Measurements from ENCODE around the gene ICOS.

The ICOS gene

DNA sequence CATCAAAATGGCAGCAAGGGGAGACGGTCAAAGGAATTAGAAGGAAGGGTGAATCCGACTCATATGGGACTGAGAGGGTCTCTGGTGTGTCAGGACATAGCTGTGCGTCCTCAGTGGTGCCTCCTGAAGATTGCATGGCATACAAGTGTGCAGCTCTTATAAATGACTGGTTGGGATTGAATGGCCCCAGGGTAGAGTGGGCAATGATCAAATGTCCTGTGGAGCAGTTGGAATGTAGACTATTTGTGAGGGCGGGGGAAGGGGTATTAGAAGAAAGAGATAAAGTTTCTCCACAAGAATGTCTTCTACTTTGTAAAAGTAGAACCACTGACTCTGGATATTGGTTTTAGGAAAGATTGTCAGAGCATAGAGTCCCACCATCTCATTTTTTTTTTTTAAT, 44.4 kb upstream of the ICOS start:
- TF ChIP-seq, protein P1, sequence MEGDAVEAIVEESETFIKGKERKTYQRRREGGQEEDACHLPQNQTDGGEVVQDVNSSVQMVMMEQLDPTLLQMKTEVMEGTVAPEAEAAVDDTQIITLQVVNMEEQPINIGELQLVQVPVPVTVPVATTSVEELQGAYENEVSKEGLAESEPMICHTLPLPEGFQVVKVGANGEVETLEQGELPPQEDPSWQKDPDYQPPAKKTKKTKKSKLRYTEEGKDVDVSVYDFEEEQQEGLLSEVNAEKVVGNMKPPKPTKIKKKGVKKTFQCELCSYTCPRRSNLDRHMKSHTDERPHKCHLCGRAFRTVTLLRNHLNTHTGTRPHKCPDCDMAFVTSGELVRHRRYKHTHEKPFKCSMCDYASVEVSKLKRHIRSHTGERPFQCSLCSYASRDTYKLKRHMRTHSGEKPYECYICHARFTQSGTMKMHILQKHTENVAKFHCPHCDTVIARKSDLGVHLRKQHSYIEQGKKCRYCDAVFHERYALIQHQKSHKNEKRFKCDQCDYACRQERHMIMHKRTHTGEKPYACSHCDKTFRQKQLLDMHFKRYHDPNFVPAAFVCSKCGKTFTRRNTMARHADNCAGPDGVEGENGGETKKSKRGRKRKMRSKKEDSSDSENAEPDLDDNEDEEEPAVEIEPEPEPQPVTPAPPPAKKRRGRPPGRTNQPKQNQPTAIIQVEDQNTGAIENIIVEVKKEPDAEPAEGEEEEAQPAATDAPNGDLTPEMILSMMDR (IDR thresholded peaks at IDR 0.05; ENCODE audit: control insufficient read depth, insufficient read depth, low read depth, low read length, missing control alignments) = no peak
- DNase-seq (ENCODE audit: low read depth) = no peak
- no peak overlapping the region for H3K4me3 ChIP-seq (ENCODE audit: control insufficient read depth, low read depth, low read length)

DNA sequence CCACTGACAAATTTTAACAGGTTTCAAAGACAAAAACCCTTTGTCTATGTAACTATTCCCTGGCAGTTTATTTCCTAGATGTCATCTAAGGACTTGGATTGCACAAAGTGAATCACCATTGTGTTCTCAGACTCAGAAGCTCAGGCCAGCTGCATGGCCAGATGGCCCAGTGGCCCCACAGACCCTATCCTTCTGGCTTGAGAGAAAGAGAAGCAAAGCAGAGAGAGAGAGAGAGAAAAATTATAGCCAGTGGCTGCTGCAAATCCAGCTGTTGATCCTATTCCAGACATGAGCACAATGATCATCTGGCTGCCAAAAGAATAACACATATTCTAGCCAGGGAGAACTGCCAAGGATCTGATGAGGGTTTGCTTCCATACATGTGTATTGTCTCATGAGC, 43.2 kb upstream of the ICOS start:
- H3K4me3 ChIP-seq (ENCODE audit: control insufficient read depth, low read depth, low read length) = no peak overlapping the region
- TF ChIP-seq, protein P1 (IDR thresholded peaks at IDR 0.05; ENCODE audit: control insufficient read depth, insufficient read depth, low read depth, low read length, missing control alignments) = no peak
- no peak for DNase-seq (ENCODE audit: low read depth)

DNA sequence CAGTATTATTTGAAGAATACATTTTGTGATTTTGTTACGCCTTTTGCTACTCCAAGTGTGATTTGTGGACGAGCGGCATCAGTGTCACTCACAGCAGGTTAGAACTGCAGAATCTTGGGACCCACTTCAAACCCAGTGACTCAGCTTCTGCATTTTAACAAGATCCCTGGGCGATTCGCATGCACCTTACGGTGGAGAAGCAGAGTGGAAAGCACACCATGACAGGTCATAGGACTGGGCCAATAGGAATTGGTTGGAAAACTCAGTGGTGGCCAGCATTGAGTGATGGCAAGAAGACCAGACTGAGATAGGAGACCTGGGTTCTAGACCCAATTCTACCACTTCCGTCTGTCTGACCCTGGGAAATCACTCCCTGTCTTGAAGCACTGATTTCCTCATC, 42.7 kb upstream of the ICOS start:
- DNase-seq (ENCODE audit: low read depth) = no peak
- H3K4me3 ChIP-seq (ENCODE audit: control insufficient read depth, low read depth, low read length) = no peak overlapping the region
- TF ChIP-seq, protein P1 (IDR thresholded peaks at IDR 0.05; ENCODE audit: control insufficient read depth, insufficient read depth, low read depth, low read length, missing control alignments) = no peak

DNA sequence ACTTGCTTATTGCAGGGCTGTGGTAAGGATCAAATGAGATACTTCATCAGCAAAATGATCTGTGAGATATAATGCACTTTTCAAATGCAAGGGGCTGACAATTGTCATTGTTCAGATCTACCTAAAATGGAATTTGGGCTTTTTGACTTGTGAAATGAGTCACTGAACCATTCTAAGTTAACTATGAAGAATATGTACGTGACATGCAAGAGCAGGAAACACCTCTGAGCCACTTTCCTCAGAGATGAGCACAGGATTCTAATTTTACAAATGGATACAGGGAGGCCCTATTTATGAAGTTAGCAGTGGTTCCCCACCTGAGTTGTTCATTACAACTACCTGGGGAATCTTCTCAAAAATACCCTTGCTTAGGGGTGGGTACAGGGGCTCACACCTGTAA, 42.3 kb upstream of the ICOS start:
- TF ChIP-seq, protein P1 (IDR thresholded peaks at IDR 0.05; ENCODE audit: control insufficient read depth, insufficient read depth, low read depth, low read length, missing control alignments) = no peak
- DNase-seq (ENCODE audit: low read depth) = no peak
- no peak overlapping the region for H3K4me3 ChIP-seq (ENCODE audit: control insufficient read depth, low read depth, low read length)

DNA sequence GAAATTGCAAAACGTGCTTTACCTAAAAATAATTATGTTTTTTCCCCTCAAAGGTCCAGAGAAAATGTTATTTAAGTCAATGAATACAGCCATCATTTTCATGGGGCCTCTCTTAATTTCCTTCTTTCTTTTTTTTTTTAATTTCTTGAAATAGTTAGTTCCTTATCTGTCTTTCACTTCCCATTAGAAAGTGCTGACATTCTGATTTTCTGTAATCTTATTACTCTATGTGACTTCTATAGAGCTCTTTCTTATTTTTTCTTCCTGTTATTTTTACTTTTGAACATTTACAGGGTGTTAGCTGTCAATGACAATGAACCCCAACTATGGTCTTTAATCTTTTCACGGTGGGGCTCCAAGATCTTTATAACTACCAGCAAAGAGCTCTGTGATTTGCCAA, 39.0 kb upstream of the ICOS start:
- H3K4me3 ChIP-seq (ENCODE audit: control insufficient read depth, low read depth, low read length) = no peak overlapping the region
- DNase-seq (ENCODE audit: low read depth) = no peak
- TF ChIP-seq, protein P1 (IDR thresholded peaks at IDR 0.05; ENCODE audit: control insufficient read depth, insufficient read depth, low read depth, low read length, missing control alignments) = no peak

DNA sequence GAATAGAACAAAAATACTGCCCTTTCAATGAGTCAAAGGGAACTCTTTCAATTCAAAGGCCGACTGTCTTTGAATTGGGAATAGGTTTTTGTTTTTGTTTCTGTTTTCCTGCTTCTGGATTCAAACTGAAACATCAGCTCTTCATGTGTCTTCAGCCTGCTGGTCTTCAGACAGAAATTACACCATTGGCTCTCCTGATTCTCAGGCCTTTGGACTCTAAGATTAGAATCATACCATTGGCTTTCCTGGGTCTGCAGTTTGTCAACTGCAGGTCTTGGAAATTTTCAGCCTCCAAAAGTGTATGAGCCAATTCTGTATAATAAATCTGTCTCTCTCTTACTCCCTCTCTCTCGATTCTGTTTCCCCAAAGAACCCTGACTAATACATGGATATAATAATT, 37.9 kb upstream of the ICOS start:
- TF ChIP-seq, protein P1 (IDR thresholded peaks at IDR 0.05; ENCODE audit: control insufficient read depth, insufficient read depth, low read depth, low read length, missing control alignments) = no peak
- no peak overlapping the region for H3K4me3 ChIP-seq (ENCODE audit: control insufficient read depth, low read depth, low read length)
- DNase-seq (ENCODE audit: low read depth) = no peak

DNA sequence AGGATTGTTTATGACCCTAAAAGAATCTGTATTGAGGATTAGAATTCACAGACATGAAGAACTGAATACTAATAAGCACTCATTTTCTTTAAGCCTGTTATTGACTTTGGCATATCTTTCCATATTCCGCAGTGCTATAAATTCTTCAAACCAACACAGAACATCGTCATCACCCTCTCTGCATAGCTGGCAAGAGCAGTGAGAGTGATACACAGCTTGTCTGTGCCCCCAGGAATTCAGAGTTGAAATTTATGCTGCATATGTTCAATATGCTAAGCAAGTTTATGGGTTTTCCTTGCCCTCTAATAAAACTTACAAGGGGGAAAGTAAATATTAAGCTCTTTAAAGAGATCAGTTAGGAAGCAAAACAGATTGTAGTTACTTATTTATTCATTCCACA, 36.3 kb upstream of the ICOS start:
- TF ChIP-seq, protein P1 (IDR thresholded peaks at IDR 0.05; ENCODE audit: control insufficient read depth, insufficient read depth, low read depth, low read length, missing control alignments) = no peak
- no peak for DNase-seq (ENCODE audit: low read depth)
- H3K4me3 ChIP-seq (ENCODE audit: control insufficient read depth, low read depth, low read length) = no peak overlapping the region
